Dedifferentiated amniotic fluid mesenchymal stem cell (primary cell): ENCODE data around the gene FAM180B.
"Not testable (repeated sequence)": the region's sequence is repeated elsewhere in the genome, so short reads cannot be mapped to it uniquely, and the experiment has no call there.

ENCODE experiments used
- DNase-seq: peaks from one replicate; pipeline ENCODE4 v3.0.0-alpha.2; 2016; ENCODE audit errors: extremely low spot score

The FAM180B gene

GRCh38 chr11:47593934-47594855, 7.7 kb downstream of the FAM180B start, which contains the start of gene C1QTNF4:
Gene C1QTNF4 (minus strand): TSS chr11:47594411. CDS start chr11:47590810, 3,601 bp downstream.
- no peak for DNase-seq

GRCh38 chr11:47595029-47595428, 8.6 kb downstream of the FAM180B start:
- DNase-seq = no peak

GRCh38 chr11:47595967-47596366, 9.5 kb downstream of the FAM180B start:
- DNase-seq = no peak

- DNase-seq = no peak
Measured at GRCh38 chr11:47599902-47600301, 13.4 kb downstream of the FAM180B start.

GRCh38 chr11:47603295-47603694, 16.8 kb downstream of the FAM180B start:
- no peak for DNase-seq

GRCh38 chr11:47605921-47606320, 19.4 kb downstream of the FAM180B start:
- no peak for DNase-seq

- DNase-seq = no peak
Measured at GRCh38 chr11:47606731-47607130, 20.3 kb downstream of the FAM180B start.

- peak; percentile 70 for DNase-seq
Measured at GRCh38 chr11:47607380-47607779, 20.9 kb downstream of the FAM180B start.

- DNase-seq = no peak
Measured at GRCh38 chr11:47609675-47610074, 23.2 kb downstream of the FAM180B start.

- no peak for DNase-seq
Measured at GRCh38 chr11:47611348-47611794, 24.9 kb downstream of the FAM180B start.

- DNase-seq = no peak
Measured at GRCh38 chr11:47615249-47615648, 28.8 kb downstream of the FAM180B start.

- DNase-seq = peak; percentile 84
Measured at GRCh38 chr11:47616726-47617416, 30.4 kb downstream of the FAM180B start.

- DNase-seq = peak; percentile 69
Measured at GRCh38 chr11:47617417-47617809, 30.9 kb downstream of the FAM180B start.

- DNase-seq = no peak
Measured at GRCh38 chr11:47620836-47621378, 34.4 kb downstream of the FAM180B start.

- no peak for DNase-seq
Measured at GRCh38 chr11:47626234-47626633, 39.8 kb downstream of the FAM180B start.

GRCh38 chr11:47628026-47628425, 41.5 kb downstream of the FAM180B start:
- no peak for DNase-seq

- no peak for DNase-seq
Measured at GRCh38 chr11:47631473-47631872, 45.0 kb downstream of the FAM180B start.

- DNase-seq = not testable (repeated sequence)
Measured at GRCh38 chr11:47636331-47636730, 49.9 kb downstream of the FAM180B start.
